ENCODE measurements around the gene GATA3. TPM values are rescaled to one million over a fixed set of nuclear protein-coding genes. Genes with fewer than 3 reads are reported as not detected.

The GATA3 gene
- polyA plus RNA-seq, 12 donors = 0.43 to 71.0 (median 0.59) TPM; not detected in 2

GRCh38 chr10:8064436-8064835 is 9.9 kb downstream of the GATA3 start:
- DNase-seq = no peak

GRCh38 chr10:8065651-8066050 is 11.2 kb downstream of the GATA3 start:
- no peak for DNase-seq

DNA sequence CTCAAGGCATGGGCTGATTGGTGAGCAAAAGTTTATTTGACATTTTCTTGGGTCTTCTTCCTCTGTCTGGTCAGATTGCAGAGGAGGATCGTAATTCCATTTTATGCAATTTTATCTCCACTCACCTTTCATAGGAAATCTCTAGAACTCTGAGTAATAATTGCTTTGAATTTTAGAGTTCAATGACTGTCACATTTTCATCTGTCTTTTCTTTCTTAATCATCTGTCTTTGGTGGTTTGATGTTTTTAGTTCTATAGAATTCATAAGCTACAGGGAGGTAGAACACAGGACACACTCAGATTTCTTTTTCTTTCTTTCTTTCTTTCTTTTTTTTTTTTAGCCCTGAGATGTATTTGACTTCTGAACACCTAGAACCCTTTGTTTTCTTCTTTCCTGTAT is 11.6 kb downstream of the GATA3 start:
- no peak for DNase-seq

- DNase-seq = no peak
Measured at GRCh38 chr10:8066797-8067196, 12.3 kb downstream of the GATA3 start.

GRCh38 chr10:8069108-8069507 is 14.6 kb downstream of the GATA3 start:
- DNase-seq = no peak

DNA sequence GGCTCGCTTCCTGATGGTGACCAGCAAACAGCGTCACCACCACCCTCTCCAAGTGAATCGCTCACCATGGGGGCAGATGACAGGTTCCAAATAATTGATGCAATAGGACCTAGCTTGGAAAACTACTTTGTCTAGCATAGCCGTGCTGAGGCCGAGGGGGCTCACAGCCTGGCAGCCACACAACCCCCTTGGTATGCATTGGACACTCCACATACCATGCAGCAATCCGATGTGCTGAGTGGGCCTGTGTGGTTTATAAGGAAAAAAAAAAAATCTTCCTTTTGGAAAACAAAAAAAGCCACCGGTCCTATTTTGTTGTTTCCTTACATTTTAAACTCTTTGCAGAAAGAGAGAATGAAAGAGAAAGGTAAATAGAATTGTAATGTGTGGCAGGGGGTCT is 15.1 kb downstream of the GATA3 start:
- no peak for DNase-seq

DNA sequence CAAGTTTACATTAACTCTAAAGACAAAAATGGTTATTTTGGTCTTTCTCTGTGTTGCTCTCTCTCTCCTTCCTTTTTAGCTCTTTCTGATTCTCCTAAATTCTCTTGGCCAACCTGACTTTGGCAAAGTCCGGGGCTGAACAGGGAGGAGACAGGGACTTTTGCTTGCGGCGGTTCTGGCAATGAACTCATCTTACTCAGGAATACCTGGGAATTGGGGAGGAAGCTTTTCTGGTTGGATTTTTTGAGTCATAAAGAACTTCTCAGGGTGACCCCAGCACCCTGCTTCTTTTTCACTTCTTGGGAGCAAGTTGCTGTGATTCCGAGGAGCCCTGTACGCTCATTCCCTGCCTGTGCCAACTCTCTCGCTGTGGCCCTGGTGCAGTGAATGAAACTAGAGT is 16.0 kb downstream of the GATA3 start:
- DNase-seq = no peak

- DNase-seq = no peak
Measured at GRCh38 chr10:8071006-8071405, 16.5 kb downstream of the GATA3 start.

DNA sequence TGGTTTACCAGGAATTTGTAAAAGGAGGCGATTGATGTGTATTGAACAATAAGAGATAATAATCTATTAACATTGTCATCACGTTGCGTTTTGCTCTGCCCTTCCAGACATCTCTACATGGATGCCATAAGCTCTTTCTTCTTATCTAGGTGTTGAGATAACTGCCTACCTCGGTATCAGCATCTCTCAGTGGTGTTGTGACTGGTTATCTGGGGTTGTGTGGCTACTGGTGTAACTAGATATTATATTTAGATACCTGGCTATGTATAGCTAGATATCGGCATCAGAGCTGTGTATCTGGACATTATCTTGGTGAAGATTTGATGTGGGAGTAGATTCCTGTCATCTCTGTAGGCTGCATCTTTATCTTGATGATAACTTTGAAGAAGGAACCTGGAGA is 17.2 kb downstream of the GATA3 start:
- DNase-seq = no peak

DNA sequence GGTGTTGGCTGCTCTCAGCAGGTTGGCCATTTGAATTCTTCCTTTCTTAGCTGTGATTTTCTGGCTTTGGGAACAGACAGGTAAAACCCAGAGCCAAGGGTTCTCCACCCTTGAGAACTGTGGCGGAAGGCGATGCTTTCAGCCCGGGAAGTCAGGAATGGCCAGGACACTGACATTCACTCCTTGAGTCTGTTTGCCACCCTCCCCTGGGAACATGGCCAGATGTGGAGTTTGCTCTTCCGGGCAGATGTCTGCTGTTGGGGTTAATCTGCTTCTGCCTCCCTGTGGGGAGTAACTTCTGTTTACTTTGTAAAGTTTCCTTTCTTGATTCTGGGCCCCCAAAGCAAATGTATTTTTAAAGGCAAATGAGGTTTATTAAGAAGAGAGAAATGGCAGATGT is 17.7 kb downstream of the GATA3 start:
- no peak for DNase-seq

GRCh38 chr10:8073691-8074416 is 19.4 kb downstream of the GATA3 start:
- DNase-seq = no peak

- DNase-seq = no peak
Measured at GRCh38 chr10:8074881-8075280, 20.4 kb downstream of the GATA3 start.

DNA sequence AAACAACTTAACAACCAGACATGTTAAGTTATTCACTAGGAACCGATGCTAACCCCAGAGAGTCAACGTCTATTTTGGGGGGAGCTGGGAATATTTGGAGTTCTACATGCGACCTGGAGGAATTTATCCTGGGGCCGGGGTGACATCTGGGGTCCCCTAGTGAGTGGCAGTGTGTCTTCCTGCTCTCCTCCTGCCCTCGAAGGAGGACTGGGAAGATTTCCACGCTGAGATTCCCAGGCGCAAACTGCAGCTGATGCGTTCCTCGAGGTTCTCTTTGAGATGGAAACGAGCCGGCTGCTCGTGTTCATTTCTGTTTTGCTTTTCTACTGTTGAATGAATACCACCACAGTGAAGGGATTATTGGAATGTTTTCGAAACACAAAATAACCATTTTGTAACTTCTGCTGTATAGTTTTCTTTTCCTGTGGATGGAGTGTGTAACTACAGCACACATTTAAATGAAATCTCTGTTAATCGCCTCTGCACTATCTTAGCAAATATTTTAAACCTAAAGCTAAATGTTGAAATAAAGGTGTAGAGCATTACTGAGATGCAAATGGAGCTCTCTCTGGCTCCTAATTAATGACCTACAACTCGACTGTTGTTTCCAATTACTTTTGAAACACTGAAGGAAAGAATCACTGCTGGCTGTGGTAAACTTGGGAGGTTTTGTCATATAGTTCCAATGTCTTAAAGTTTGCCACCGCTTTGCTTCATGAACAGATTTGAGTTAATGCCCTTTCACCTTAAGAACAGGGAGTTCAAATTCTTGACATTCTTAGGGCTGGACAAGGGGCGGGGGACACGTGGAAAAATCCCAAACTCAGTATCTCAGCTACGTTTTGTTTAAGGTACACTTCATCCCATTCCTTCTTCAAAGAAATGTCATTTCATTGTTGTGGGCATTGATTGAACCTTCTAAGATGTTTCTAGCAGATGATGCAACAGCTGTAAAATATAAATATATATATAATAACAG is 21.1 kb downstream of the GATA3 start:
- no peak for DNase-seq

- DNase-seq = no peak
Measured at GRCh38 chr10:8076933-8077332, 22.4 kb downstream of the GATA3 start.

DNA sequence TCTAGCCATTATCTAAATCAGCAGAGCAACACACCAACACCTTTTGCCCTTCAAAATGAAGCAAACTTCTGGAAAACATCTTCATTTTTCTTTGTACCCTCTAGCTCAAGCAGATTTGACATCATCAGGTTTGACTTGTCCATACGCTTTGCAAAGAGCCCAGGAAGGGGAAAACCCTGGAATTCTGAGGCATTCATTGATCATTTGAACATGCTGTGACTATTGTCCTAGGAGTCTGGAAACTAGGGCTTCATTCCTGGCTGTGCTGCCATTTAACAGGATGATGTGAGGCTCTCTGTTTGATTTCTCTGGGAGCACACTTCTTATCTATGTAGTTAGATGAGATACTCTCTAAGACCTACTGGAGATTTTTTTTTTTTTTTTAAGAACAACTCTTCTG is 23.5 kb downstream of the GATA3 start:
- no peak for DNase-seq

DNA sequence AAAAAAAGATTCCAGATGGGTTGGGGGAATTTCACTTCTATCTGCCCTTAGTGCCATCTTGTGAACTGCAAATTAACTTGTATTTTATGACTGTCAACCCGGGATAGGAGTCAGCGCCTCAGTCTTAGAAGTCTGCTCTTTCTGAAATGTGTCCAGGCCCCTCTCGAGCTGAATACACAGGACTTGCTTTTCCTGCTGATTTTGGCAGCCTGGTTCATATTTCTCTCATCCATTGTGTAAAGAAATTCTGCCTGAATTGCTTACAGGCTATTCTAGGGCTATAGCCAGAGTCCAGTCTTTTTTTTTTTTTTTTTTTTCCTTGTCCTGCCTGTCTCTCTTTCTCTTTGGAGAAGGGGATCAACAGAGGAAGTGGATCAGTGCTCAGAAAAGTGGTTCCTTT is 24.6 kb downstream of the GATA3 start:
- no peak for DNase-seq

- DNase-seq = no peak
Measured at GRCh38 chr10:8084799-8085198, 30.3 kb downstream of the GATA3 start.

GRCh38 chr10:8085251-8085650 is 30.8 kb downstream of the GATA3 start:
- DNase-seq = no peak

DNA sequence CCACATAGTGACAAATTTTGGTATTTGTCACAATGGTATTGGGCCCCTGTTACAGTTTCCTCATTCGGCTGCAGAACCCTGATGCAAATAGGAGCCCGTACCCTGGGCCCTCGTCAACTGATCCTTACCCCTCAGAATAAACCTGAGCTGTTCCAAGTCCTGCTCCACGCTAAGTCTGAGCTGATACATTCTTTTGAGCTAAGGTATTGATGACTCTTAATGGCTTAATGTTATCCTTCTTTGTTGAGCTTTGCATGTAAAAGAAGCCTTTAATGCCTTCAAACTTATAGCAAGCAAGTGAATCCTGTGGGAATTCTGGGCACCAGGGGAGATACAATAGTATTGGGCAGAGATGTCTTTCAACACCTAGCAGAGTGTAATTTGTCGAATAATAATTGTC is 31.8 kb downstream of the GATA3 start:
- no peak for DNase-seq

DNA sequence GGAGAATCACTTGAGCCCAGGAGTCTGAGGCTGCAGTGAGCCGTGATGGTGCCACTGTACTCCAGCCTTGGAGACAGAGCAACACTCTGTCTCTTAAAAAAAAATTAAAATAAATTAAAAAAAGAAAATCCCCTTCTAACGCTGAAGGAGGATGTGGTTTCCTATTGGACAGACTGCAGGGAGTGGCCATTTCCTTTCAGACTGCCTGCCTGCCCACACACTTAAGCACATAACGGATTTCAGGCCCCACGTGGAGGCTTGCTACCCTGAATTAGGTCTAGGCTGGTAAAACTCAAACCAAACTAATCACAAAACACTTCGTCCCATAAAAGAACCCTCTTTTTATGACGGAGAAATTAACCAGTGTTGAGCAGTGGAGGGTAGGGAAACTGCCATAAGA is 34.0 kb downstream of the GATA3 start:
- DNase-seq = no peak

- DNase-seq = no peak
Measured at GRCh38 chr10:8092428-8092827, 37.9 kb downstream of the GATA3 start.

GRCh38 chr10:8095959-8096358 is 41.5 kb downstream of the GATA3 start:
- no peak for DNase-seq

GRCh38 chr10:8096931-8097330 is 42.4 kb downstream of the GATA3 start:
- no peak for DNase-seq
